Endothelial cell (in vitro differentiated cells): ENCODE results near the gene PRMT7. TPM values are rescaled to one million over a fixed set of nuclear protein-coding genes. Genes with fewer than 3 reads are reported as not detected.

Source experiments
- DNase-seq: peaks from one replicate; pipeline ENCODE4 v3.0.0; 2021; ENCODE audit warnings: low spot score
- H3K27ac Mint-ChIP-seq: one replicate; pipeline ENCODE4 v1.8.0; 2021; ENCODE audit warnings: mixed read lengths, inconsistent platforms; ENCODE audit not compliant: unreplicated experiment
- H3K27me3 Mint-ChIP-seq: one replicate; pipeline ENCODE4 v1.8.0; 2021; ENCODE audit warnings: mild to moderate bottlenecking, moderate library complexity, mixed read lengths, inconsistent platforms; ENCODE audit not compliant: unreplicated experiment
- H3K36me3 Mint-ChIP-seq: one replicate; pipeline ENCODE4 v1.8.0; 2021; ENCODE audit warnings: mild to moderate bottlenecking, low read depth, mixed read lengths, inconsistent platforms; ENCODE audit not compliant: unreplicated experiment
- H3K4me1 Mint-ChIP-seq: one replicate; pipeline ENCODE4 v1.8.0; 2021; ENCODE audit warnings: mild to moderate bottlenecking, mixed read lengths, inconsistent platforms; ENCODE audit not compliant: unreplicated experiment
- H3K4me3 Mint-ChIP-seq: one replicate; pipeline ENCODE4 v1.8.0; 2021; ENCODE audit warnings: mild to moderate bottlenecking, mixed read lengths, inconsistent platforms; ENCODE audit not compliant: unreplicated experiment
- H3K9me3 Mint-ChIP-seq: one replicate; pipeline ENCODE4 v1.8.0; 2021; ENCODE audit warnings: mixed read lengths, inconsistent platforms; ENCODE audit not compliant: unreplicated experiment
- CTCF ChIP-seq: fragments of 200-600 bp; sonication (generic); IDR thresholded peaks from one replicate; pipeline ENCODE4 v1.5.0; 2021; ENCODE audit warnings: antibody characterized with exemption; ENCODE audit not compliant: unreplicated experiment
- total RNA-seq: library from RNA; stranded (reverse); fragmentation: NEBNext Ultra II Directional; extraction: Animal tissue kit (Norgen Biotek cat#: 25700); gene quantifications from one replicate; pipeline ENCODE4 v1.2.1, GENCODE V29; 2021; ENCODE audit not compliant: unreplicated experiment

Gene PRMT7
- total RNA-seq, 1 donor from 2014 or later = 42.8 TPM

- no peak for DNase-seq
- no peaks in the 10 kb centered on the region for H3K9me3 Mint-ChIP-seq
Observed at GRCh38 chr16:68357521-68357922, 46.7 kb downstream of the PRMT7 start.

GRCh38 chr16:68357923-68358322 lies 47.1 kb downstream of the PRMT7 start:
- Mint-ChIP-seq H3K36me3 (peaks cover 17% of the 10 kb centered on the region), H3K27ac (peak overlapping the region; percentile 64), H3K4me3 (peak overlapping the region; percentile 64), H3K9me3 (no peaks in the 10 kb centered on the region), H3K27me3 (peaks cover 10% of the 10 kb centered on the region), H3K4me1 (peaks cover 9% of the 10 kb centered on the region)
- no peak for TF ChIP-seq CTCF
- DNase-seq = no peak

More at GRCh38 chr16:68357521-68357922, 46.7 kb downstream of the PRMT7 start:
- H3K27ac Mint-ChIP-seq = no peak overlapping the region
- H3K4me1 Mint-ChIP-seq = peaks cover 9% of the 10 kb centered on the region
- no peak overlapping the region for H3K4me3 Mint-ChIP-seq
- TF ChIP-seq CTCF = no peak
- H3K27me3 Mint-ChIP-seq = peaks cover 10% of the 10 kb centered on the region
- H3K36me3 Mint-ChIP-seq = peaks cover 21% of the 10 kb centered on the region

- no peaks in the 10 kb centered on the region for H3K9me3 Mint-ChIP-seq
Observed at GRCh38 chr16:68358951-68359350, 48.1 kb downstream of the PRMT7 start.

GRCh38 chr16:68359398-68360191 lies 48.8 kb downstream of the PRMT7 start:
- peaks cover 16% of the 10 kb centered on the region for H3K36me3 Mint-ChIP-seq
- H3K9me3 Mint-ChIP-seq = no peaks in the 10 kb centered on the region
- no peak overlapping the region for H3K27ac Mint-ChIP-seq
- no peak for TF ChIP-seq CTCF
- H3K4me3 Mint-ChIP-seq = no peak overlapping the region
- no peak for DNase-seq
- peaks cover 12% of the 10 kb centered on the region for H3K27me3 Mint-ChIP-seq
- peaks cover 11% of the 10 kb centered on the region for H3K4me1 Mint-ChIP-seq

More at GRCh38 chr16:68358951-68359350, 48.1 kb downstream of the PRMT7 start:
- no peak for DNase-seq
- Mint-ChIP-seq H3K27me3 (peaks cover 11% of the 10 kb centered on the region), H3K4me1 (peaks cover 10% of the 10 kb centered on the region), H3K4me3 (no peak overlapping the region), H3K36me3 (peaks cover 17% of the 10 kb centered on the region), H3K27ac (no peak overlapping the region)
- no peak for TF ChIP-seq CTCF

GRCh38 chr16:68360547-68360946 lies 49.7 kb downstream of the PRMT7 start:
- H3K4me3 Mint-ChIP-seq = peak overlapping the region; percentile 22
- H3K9me3 Mint-ChIP-seq = no peaks in the 10 kb centered on the region
- H3K4me1 Mint-ChIP-seq = peaks cover 11% of the 10 kb centered on the region
- H3K27ac Mint-ChIP-seq = no peak overlapping the region
- no peak for DNase-seq
- peaks cover 9% of the 10 kb centered on the region for H3K27me3 Mint-ChIP-seq
- no peak for TF ChIP-seq CTCF
- H3K36me3 Mint-ChIP-seq = peaks cover 10% of the 10 kb centered on the region
